ENCODE results near the gene MYOZ3. TPM values are rescaled to one million over a fixed set of nuclear protein-coding genes. Genes with fewer than 3 reads are reported as not detected.
A peak's percentile ranks its signal among the peaks of the same experiment; 100 is the strongest.

Gene MYOZ3
- total and polyA plus RNA-seq, 12 donors: 0.12 to 1.9 (median 0.45) TPM; not detected in 1

DNA sequence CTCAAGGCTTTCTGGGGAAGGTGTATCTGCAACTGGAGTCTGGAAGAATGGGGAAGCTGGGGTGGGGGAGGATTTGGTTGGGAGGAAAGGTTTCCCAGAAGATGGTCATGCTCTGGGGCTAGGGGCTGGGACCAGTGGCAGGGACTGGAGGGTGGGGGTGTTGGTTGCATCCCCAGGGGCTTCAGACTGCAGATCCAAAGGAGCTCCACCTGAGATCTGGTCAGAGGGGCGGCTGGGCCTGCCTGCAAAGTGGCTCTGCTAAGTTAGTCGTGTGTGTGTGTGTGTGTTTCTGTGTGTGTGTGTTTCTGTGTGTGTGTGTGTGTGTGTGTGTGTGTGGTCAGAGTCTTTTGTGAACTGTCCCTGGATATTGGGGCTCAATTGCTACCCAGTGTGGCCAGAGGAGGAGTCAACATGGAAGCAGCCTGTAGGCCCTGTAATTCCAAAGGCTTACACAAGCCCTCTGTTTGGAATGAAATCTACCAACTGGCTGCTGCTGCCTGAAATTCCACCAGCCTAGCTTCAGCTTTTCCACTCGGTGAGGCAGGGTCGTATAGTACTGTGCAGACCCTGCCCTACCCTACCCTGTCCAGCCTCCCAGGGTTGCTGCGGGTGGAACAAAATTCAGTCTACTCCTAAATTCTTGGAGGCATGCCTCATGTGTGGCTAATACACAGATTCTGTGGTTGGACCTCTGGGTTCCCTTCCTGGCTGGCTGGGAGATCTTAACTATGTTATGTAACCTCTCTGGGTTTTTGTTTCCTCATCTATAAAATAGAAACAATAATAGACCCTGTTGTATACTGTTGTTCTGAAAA lies 33.1 kb upstream of the MYOZ3 start:
- TF ChIP-seq, protein P1, sequence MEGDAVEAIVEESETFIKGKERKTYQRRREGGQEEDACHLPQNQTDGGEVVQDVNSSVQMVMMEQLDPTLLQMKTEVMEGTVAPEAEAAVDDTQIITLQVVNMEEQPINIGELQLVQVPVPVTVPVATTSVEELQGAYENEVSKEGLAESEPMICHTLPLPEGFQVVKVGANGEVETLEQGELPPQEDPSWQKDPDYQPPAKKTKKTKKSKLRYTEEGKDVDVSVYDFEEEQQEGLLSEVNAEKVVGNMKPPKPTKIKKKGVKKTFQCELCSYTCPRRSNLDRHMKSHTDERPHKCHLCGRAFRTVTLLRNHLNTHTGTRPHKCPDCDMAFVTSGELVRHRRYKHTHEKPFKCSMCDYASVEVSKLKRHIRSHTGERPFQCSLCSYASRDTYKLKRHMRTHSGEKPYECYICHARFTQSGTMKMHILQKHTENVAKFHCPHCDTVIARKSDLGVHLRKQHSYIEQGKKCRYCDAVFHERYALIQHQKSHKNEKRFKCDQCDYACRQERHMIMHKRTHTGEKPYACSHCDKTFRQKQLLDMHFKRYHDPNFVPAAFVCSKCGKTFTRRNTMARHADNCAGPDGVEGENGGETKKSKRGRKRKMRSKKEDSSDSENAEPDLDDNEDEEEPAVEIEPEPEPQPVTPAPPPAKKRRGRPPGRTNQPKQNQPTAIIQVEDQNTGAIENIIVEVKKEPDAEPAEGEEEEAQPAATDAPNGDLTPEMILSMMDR (IDR thresholded peaks at IDR 0.05): no peak
- TF ChIP-seq POLR2A (IDR thresholded peaks at IDR 0.05): no peak
- H3K4me3 ChIP-seq: no peak overlapping the region
- WGBS, 4 donors: 52 to 73% (median 66%) methylated on average over 5 of the region's 5 CpGs

DNA sequence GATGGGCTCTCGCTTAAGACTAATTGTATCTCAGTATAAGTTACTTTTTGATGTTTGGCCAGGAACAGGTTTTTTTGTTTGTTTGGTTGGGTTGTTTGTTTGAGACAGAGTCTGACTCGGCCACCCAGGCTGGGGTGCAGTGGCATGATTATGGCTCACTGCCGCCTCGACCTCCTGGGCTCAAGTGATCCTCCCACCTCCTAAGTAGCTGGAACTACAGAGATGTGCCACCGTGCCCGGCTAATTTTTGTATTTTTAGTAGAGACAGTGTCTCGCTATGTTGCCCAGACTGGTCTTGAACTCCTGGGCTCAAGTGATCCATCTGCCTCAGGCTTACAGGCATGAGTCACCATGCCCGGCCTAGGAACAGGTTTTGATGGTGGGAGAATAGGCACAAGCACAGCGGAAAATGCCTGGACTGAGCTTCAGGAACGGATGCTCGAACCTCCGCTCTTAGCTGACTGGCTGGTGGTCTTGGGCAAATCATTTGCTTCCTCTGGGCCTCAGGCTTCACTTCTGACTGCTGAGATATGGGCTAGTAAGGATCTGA lies 32.0 kb upstream of the MYOZ3 start:
- Histone ChIP-seq H3K9me3 (replicated peaks in 1 of 3) (no peaks in the 10 kb centered on the region), H3K4me1 (replicated peaks in 1 of 2) (peaks cover 56 to 83% of the 10 kb centered on the region in 2 donors), H3K4me3 (no peak overlapping the region), H3K36me3 (replicated peaks in 1 of 2) (no peaks in the 10 kb centered on the region), H3K27me3 (no peaks in the 10 kb centered on the region), H3K27ac (peak overlapping the region in 4 of 5 donors; percentile 39 to 97 (median 76))
- peak in 2 of 7 donors; percentile 14 to 31 for DNase-seq
- no peak for TF ChIP-seq POLR2A (IDR thresholded peaks at IDR 0.05)
- TF ChIP-seq, protein P1 (IDR thresholded peaks at IDR 0.05): no peak
- 80 to 91% (median 86%) methylated on average over 11 to 12 of the region's 12 CpGs for WGBS, 4 donors
- intact Hi-C loops (cut with DNase I): no loop called here

More for the DNA sequence above, 33.1 kb upstream of the MYOZ3 start:
- no peaks in the 10 kb centered on the region for H3K9me3 ChIP-seq (replicated peaks in 1 of 3)
- DNase-seq: peak in 2 of 7 donors; percentile 13 to 32
- intact Hi-C loops (cut with DNase I): no loop called here
- no peaks in the 10 kb centered on the region for H3K27me3 ChIP-seq
- peak overlapping the region; percentile 27 to 97 (median 90) for H3K27ac ChIP-seq
- H3K4me1 ChIP-seq (replicated peaks in 1 of 2): peaks cover 57 to 90% of the 10 kb centered on the region in 2 donors
- H3K36me3 ChIP-seq (replicated peaks in 1 of 2): no peaks in the 10 kb centered on the region

DNA sequence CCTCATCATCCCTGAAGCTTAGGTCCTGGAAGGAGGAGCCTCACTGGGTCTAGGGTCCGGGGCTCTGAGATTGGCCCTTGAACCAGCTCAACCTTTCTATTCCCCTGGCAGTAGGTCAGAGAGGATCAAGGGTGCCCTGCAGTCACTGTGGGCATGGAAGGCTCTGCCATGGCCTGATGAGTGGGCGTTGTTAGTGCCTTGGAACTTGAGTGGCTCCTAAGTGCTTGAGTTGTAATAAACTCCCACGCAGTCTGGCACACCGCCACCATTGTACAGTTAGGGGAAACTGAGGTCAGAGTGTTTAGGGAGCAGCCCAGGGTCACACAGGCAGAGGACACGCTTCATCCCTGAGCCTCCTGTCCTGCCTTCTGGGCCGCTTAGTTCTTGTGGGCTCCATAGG lies 31.0 kb upstream of the MYOZ3 start:
- Histone ChIP-seq H3K4me3 (no peak overlapping the region), H3K36me3 (replicated peaks in 1 of 2) (no peaks in the 10 kb centered on the region), H3K27ac (peak overlapping the region in 3 of 5 donors; percentile 65 to 97 (median 75)), H3K4me1 (replicated peaks in 1 of 2) (peaks cover 59 to 82% of the 10 kb centered on the region in 2 donors), H3K9me3 (replicated peaks in 1 of 3) (no peaks in the 10 kb centered on the region), H3K27me3 (no peaks in the 10 kb centered on the region)
- TF ChIP-seq POLR2A (IDR thresholded peaks at IDR 0.05): no peak
- TF ChIP-seq, protein P1 (IDR thresholded peaks at IDR 0.05): no peak
- intact Hi-C loops (cut with DNase I): no loop called here
- peak in 2 of 7 donors; percentile 15 to 41 for DNase-seq
- whole genome bisulfite sequencing, 4 donors: 82 to 84% (median 83%) methylated on average over 4 to 6 of the region's 6 CpGs

DNA sequence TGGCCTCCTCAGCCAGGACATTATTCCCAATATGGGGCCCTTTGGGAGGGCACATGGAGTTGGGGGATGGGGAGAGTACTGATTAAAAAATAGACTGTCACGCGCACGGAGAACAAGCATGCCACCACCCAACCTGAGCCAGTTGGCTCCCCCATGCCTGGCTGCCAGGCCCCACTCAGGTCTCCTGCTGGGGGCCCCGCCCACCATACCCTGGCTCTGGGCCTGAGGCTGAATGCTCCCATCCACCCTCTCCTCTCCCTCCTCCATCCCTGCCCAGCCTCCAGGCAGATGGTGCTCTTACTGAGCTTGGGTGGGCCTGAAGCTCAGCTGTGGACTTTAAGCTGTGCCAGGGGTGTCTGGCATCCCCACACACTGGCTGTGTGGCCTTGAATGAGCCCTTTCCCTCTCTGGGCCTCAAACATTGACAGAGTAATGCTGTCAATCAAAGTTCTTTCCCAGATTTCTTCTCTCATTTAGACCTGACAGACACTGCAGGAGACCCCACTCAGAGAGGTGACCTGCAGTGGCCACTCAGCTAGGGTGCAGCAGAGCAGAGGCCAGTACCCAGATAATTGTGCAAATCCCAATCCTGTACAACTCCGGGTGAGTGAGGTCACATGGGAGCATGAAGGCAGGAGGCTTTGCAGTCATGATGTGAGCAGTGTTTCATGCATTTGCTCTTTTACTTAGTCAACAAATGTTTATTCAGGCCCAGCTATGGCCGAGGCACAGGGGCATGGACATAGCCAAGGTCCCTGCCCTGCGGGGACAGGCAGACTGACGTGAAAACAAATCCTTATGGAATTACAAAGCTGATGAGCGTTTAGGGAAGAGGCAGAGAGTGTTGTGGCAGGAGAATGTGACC lies 30.4 kb upstream of the MYOZ3 start:
- WGBS, 4 donors: 30 to 63% (median 61%) methylated on average over 5 to 9 of the region's 9 CpGs

More for the DNA sequence above, 30.4 kb upstream of the MYOZ3 start:
- Histone ChIP-seq H3K9me3 (replicated peaks in 1 of 3) (no peaks in the 10 kb centered on the region), H3K4me3 (no peak overlapping the region), H3K27me3 (no peaks in the 10 kb centered on the region), H3K36me3 (replicated peaks in 1 of 2) (no peaks in the 10 kb centered on the region), H3K4me1 (replicated peaks in 1 of 2) (peaks cover 59 to 82% of the 10 kb centered on the region in 2 donors), H3K27ac (peak overlapping the region in 3 of 5 donors; percentile 65 to 97 (median 75))
- intact Hi-C loops (cut with DNase I): no loop called here
- TF ChIP-seq, protein P1 (IDR thresholded peaks at IDR 0.05): no peak
- TF ChIP-seq POLR2A (IDR thresholded peaks at IDR 0.05): peak in 1 of 2 donors; percentile 13
- peak in 3 of 7 donors; percentile 19 to 37 (median 23) for DNase-seq
